Glutamatergic neuron (in vitro differentiated cells): ENCODE results near the gene ZNF574. TPM values are rescaled to one million over a fixed set of nuclear protein-coding genes. Genes with fewer than 3 reads are reported as not detected.

ENCODE experiments used
- DNase-seq: peaks from one replicate; pipeline ENCODE4 v3.0.0; 2022
- H3K27ac Mint-ChIP-seq: one replicate; pipeline ENCODE4 v1.8.0; 2020; ENCODE audit warnings: mild to moderate bottlenecking, mixed read lengths, inconsistent platforms; ENCODE audit not compliant: unreplicated experiment
- H3K27me3 Mint-ChIP-seq: one replicate; pipeline ENCODE4 v1.8.0; 2020; ENCODE audit warnings: mild to moderate bottlenecking, moderate library complexity, mixed read lengths, inconsistent platforms; ENCODE audit not compliant: unreplicated experiment
- H3K36me3 Mint-ChIP-seq: one replicate; pipeline ENCODE4 v1.8.0; 2020; ENCODE audit warnings: mild to moderate bottlenecking, mixed read lengths, inconsistent platforms; ENCODE audit not compliant: unreplicated experiment
- H3K4me1 Mint-ChIP-seq: one replicate; pipeline ENCODE4 v1.8.0; 2020; ENCODE audit warnings: mild to moderate bottlenecking, low read depth, mixed read lengths, inconsistent platforms; ENCODE audit not compliant: unreplicated experiment
- H3K4me3 Mint-ChIP-seq: one replicate; pipeline ENCODE4 v1.8.0; 2020; ENCODE audit warnings: mild to moderate bottlenecking, mixed read lengths, inconsistent platforms; ENCODE audit not compliant: unreplicated experiment
- H3K9me3 Mint-ChIP-seq: one replicate; pipeline ENCODE4 v1.8.0; 2020; ENCODE audit warnings: mild to moderate bottlenecking, moderate library complexity, mixed read lengths, inconsistent platforms; ENCODE audit not compliant: unreplicated experiment
- total RNA-seq: library from RNA; stranded (reverse); fragmentation: NEBNext Ultra II Directional; extraction: Animal tissue kit (Norgen Biotek cat#: 25700); gene quantifications from one replicate; pipeline ENCODE4 v1.2.1, GENCODE V29; 2021; ENCODE audit not compliant: unreplicated experiment
- TF ChIP-seq, protein P1 (sequence below): fragments of 200-600 bp; sonication (generic); IDR thresholded peaks from one replicate; pipeline ENCODE4 v1.5.0; 2021; ENCODE audit not compliant: partially characterized antibody, unreplicated experiment

ZNF574 gene
- total RNA-seq, 1 donor from 2014 or later = 24.1 TPM

DNA sequence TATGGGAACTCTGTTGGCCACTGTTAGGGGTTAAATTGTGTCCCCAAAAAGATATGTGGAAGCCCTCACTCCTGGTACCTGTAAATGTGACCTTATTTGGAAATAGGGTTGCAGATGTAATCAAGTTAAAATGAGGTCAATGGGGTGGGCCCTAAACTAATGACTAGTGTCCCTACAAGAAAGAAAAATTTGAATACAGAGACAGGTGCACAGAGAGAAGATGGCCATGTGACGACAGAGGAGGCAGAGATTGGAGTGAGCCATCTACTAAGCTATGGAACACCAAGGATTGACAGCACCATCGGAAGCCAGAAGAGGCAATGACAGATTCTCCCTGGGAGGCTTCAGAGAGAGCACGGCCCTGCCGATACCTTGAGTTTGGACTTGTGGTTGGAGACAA, 39.7 kb downstream of the ZNF574 start:
- Mint-ChIP-seq H3K4me3 (no peak overlapping the region), H3K27ac (no peak overlapping the region), H3K36me3 (peaks cover 2% of the 10 kb centered on the region), H3K9me3 (peaks cover 2% of the 10 kb centered on the region), H3K4me1 (peaks cover 35% of the 10 kb centered on the region), H3K27me3 (peaks cover 14% of the 10 kb centered on the region)
- TF ChIP-seq, protein P1, sequence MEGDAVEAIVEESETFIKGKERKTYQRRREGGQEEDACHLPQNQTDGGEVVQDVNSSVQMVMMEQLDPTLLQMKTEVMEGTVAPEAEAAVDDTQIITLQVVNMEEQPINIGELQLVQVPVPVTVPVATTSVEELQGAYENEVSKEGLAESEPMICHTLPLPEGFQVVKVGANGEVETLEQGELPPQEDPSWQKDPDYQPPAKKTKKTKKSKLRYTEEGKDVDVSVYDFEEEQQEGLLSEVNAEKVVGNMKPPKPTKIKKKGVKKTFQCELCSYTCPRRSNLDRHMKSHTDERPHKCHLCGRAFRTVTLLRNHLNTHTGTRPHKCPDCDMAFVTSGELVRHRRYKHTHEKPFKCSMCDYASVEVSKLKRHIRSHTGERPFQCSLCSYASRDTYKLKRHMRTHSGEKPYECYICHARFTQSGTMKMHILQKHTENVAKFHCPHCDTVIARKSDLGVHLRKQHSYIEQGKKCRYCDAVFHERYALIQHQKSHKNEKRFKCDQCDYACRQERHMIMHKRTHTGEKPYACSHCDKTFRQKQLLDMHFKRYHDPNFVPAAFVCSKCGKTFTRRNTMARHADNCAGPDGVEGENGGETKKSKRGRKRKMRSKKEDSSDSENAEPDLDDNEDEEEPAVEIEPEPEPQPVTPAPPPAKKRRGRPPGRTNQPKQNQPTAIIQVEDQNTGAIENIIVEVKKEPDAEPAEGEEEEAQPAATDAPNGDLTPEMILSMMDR = no peak
- DNase-seq = no peak

DNA sequence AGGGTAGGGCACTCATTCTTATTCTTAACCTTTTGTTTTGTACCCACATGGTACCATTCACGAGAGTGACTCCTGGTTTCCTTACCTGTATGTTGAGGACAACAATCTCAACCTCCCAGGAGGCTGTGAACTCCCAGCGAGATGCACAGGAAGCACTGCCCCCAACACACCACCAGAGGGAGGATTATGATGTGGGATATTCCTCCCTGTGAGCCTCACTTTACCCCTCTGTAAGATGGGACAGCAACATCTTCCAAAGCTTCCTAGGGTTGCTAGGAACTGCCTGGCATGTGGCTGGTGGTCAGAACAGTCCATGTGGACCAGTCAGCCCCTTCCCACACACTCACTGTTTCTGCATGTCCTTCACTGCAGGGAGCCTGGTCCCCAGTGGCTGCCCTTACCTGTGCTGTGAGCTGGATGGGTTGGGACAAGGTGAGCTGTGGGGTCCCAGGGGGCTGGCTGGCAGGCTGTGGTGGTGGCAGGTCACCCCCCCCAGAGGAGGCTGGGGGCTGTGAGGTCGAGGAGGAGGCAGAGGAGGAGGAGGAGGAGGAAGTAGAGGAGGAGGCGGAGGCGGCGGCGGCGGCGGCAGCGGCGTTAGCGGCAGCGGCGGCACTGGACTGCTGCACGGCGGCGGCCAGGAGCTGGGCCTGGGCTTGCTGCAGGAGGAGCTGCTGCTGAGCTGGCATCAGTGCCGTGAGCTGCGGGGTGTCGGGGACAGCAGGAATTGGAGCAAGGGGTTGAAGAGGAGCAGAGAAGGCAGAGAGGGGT, 40.5 kb downstream of the ZNF574 start:
- Mint-ChIP-seq H3K27me3 (peaks cover 12% of the 10 kb centered on the region), H3K9me3 (peaks cover 2% of the 10 kb centered on the region), H3K27ac (no peak overlapping the region), H3K4me3 (no peak overlapping the region), H3K36me3 (peaks cover 4% of the 10 kb centered on the region), H3K4me1 (peaks cover 36% of the 10 kb centered on the region)
- no peak for DNase-seq
- TF ChIP-seq, protein P1 = peak; percentile 21

DNA sequence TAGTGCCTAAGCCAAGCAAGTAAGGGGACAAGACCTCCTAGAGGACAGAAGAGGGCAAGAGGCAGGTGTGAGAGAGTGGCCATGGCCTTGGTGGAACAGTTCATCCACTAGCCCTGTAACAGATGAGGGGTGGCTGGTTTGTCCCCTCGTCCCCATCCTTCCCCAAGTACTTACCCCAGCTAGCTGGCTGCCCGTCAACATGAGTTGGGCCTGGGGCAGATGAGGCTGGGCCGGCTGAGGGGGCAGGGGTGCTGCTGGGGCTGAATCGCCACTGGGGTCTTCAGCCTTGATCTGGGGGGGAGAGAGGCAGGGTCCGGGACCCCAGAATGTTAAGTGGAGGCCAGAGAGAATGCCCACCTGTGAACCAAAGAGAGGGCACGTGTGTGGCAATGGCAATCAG, 41.1 kb downstream of the ZNF574 start:
- Mint-ChIP-seq H3K4me3 (no peak overlapping the region), H3K36me3 (peaks cover 4% of the 10 kb centered on the region), H3K4me1 (peaks cover 33% of the 10 kb centered on the region), H3K27me3 (peaks cover 10% of the 10 kb centered on the region), H3K9me3 (peaks cover 2% of the 10 kb centered on the region), H3K27ac (no peak overlapping the region)
- TF ChIP-seq, protein P1 = no peak
- DNase-seq = no peak

DNA sequence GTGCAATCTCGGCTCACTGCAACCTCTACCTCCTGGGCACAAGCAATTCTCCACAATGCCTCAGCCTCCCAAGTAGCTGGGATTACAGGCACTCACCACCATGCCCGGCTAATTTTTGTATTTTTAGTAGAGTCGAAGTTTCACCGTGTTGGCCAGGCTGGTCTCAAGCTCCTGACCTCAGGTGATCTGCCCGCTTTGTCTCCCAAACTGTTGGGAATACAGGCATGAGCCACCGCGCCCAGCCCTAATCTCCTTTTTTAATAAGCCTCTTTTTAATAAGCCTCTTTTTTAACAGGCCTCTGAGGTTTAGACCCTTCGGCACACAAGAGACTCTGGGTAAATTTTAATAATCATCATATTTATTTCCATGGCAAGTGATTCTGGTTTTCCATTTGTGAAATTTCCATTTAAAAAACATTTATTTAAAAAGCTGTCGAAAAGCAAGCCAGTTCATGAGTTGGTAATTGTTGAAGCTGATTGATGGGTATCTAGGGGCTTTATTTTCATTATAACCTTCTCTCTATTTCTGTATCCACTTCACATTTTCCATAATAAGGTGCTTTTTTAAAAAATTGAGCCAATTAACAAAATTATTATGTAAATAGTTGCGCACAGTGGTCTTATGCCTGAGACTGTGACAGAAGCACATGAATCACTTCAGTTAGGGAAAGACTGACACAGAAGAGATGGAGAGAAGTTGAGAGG, 44.5 kb downstream of the ZNF574 start:
- H3K27ac Mint-ChIP-seq = no peak overlapping the region
- peaks cover 15% of the 10 kb centered on the region for H3K4me1 Mint-ChIP-seq
- TF ChIP-seq, protein P1 = no peak
- peaks cover 9% of the 10 kb centered on the region for H3K36me3 Mint-ChIP-seq
- DNase-seq = no peak
- H3K27me3 Mint-ChIP-seq = peaks cover 8% of the 10 kb centered on the region
- H3K4me3 Mint-ChIP-seq = peak overlapping the region; percentile 39
- peaks cover 2% of the 10 kb centered on the region for H3K9me3 Mint-ChIP-seq
